ENCODE measurements around the gene SLC48A1.
"Not testable (repeated sequence)": the region's sequence is repeated elsewhere in the genome, so short reads cannot be mapped to it uniquely, and the experiment has no call there.

The SLC48A1 gene

DNA sequence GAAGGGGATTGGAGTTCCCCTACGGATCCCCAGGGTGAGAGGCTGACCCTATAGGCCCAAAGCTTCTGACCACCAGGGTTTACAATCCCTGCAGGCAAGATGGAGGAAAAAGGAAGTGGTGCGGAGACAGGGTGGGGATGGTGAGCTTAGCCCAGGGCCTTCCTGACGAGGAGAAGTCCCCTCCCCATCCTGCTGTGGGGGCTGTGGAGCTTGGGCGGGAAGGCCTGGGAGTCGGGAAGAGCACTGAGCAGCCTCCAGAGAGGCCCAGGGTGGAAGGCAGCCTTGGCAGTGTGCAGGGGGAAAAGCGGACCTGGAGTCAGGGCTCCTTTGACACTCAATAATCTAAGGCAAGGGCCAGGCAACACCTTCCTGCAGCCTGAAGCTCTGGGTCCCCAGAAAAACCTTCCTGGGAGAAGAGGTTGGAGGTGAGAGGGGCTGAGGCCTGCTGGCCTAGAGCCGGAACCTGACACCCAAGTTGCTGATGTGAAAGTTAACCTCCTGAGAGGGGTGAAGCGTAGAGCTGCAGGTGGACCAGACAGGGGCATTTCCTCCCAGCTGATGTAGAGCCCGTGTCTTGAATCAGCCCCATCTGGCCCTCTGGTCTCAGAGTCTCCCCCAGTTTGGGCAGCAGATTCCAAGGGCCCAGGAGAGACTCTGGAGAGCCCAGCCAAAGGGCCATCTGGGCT, 40.6 kb downstream of the SLC48A1 start:
- DNase-seq (ENCODE audit: low spot score): no peak

DNA sequence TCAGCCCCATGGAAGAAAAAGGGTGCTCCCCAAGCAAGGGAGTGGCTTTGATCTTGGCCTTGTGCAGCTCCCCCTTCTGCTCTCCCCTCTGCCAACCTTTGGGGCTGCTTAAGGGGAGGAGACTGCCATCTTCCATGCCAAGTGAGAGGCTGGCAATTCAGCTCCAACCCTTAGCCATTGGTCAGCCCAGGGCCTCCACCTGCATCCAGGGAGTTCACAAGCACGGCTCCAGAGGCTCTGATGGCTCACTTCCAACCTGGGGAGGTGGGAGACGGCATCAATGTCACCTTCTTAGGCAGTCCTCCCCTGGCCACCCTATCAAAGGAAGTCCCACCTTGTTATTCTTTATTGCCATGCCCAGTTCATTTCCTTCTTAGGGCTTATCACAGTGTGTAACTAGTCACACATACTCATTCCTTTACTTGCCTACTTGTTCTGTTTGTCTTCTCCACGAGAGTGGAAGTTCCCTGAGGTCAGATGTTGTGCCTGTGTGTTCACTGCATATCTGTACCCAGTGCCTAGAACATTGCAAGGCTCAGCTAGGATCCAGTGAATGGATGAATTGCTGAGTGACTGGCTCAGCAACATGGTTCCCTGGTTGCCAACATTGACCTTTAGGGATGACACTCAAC, 41.6 kb downstream of the SLC48A1 start:
- no peak for DNase-seq (ENCODE audit: low spot score)

DNA sequence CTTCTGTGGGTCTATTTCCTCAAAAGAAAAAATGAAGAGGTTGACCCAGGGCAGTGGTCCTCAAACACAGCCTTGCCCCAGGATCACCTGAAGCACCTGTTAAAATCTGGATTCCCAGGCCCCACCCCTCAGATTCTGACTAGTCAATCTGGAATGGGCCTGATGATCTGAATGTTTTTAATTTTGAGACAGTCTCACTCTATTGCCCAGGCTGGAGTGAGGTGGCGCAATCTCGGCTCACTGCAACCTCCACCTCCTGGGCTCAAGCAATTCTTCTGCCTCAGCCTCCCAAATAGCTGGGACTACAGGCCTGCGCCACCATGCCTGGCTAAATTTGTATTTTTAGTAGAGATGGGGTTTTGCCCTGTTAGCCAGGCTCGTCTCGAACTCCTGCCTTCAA, 42.4 kb downstream of the SLC48A1 start:
- not testable (repeated sequence) for DNase-seq (ENCODE audit: low spot score)

DNA sequence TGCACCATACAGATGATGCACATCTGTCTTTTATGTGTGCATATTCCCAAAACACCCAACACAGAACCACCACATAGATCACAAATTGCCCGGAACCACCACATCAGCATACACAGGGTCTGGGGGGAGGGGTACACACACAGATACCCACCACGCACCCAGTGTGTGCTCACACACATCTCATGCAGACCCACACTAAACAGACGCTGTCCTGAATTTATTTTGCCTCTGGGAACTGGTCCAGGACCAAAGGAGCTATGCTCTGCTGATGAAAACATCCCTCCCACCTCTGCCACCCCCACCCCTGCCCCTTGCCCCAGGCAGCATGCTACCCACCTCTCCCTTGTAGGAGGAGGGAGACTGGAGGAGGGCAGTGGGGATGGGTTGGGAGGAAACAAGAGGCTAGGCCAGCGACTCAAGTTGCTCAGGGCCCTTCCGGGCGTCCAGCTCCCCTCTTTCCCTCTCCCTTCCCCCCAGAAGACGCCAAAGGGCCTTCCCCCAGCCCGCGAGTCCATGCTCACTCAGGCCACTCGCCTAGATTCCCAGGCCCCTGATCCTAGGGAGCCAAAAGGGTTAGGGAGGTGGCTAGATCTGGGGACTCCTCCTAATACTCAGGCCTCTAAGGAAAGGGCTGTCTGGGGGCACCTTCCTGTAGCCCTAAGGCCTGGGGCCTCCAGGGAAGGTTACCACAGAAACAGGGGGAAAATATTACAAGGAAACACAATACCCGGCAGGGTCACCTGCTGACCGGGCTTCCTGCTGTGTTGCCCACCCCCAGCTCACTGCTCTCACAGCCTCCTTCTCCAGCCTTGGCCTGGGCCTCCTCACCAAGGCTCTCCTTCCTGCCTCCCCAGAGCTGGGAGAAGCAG, 43.6 kb downstream of the SLC48A1 start:
- no peak for DNase-seq (ENCODE audit: low spot score)

DNA sequence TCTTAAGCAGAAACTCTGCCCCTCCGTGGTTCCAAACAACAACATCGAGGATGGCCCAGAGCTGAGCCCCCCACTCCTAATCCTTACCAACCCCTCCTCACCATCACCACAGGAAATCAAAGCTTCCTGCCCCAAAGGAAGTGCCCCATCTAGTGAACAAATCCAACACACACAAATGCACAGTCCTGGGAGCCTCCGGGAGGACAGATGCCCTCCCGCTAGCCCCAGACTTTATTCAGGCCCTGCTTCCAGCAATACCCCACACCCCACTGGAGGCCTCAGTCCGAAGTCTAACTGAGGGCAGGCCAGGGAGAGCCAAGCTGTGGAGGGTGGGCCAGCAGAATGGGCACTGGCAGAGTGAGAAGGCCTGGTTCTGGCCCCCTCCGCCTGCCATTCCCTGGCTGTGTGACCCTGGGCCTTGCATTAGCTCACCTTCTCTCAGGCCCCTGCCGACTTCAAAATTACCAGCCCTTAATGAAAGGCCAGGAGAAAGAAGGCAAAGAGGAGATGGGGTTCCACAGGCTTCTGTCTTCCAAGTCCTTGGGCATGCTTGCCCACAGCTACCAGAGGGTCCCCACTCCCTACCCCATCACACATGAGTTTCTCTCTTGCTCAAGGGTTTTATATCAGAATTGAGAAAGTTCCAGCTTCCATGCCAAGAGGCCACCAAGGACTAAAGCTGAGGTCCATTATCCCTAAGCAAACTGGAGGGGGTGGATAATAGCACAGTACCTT, 44.4 kb downstream of the SLC48A1 start:
- DNase-seq (ENCODE audit: low spot score): no peak

DNA sequence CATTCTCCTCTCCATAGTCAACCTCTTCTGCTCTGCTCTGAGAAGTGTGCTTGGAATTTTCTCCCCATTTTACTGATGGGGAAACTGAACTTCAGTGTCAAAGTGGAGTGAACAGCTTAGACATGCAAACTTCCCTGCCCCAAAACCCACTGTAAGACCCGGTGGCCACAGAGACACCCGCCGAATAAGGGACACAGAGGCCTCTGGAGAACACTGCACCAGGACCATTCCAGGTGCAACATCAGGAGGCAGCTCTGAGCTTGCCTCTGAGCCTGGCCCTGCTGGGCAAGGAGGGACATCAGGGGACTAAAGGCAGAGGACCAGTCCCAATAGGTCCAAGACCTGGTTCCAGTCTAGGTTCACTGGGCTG, 45.0 kb downstream of the SLC48A1 start:
- DNase-seq (ENCODE audit: low spot score): no peak

DNA sequence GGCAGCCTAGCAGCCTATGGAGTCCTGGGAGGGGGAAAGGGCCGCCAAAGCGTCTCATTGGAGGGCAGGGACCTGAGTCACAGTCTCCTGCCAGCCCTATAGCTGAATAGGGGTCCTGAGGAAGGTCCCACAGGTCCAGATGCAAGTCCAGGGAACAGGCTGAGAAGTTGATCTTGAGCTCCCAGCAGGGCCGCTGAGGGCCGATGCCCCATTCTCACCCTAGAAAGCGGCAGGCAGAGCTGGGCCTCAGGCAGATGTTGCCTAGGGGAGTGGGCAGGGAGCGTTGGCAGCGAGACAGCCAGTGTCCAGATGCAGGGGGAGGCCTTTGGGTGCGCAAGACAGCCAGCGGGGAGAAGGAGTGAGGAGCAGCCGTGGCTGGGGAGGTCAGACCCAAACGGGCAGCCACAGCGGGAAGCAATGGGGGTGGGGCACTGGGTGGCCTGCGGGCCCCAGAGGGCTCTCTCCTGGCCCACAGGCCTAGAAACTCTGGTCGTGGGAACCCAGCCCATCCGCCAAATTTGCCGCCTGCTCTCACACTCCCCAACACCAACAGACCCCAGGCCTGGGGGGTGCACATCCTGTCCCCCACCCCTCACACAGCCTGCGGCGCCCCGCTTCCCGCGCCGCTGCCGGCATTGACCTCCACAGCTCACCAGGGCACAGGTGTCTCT, 45.6 kb downstream of the SLC48A1 start:
- DNase-seq (ENCODE audit: low spot score): peak; percentile 59

DNA sequence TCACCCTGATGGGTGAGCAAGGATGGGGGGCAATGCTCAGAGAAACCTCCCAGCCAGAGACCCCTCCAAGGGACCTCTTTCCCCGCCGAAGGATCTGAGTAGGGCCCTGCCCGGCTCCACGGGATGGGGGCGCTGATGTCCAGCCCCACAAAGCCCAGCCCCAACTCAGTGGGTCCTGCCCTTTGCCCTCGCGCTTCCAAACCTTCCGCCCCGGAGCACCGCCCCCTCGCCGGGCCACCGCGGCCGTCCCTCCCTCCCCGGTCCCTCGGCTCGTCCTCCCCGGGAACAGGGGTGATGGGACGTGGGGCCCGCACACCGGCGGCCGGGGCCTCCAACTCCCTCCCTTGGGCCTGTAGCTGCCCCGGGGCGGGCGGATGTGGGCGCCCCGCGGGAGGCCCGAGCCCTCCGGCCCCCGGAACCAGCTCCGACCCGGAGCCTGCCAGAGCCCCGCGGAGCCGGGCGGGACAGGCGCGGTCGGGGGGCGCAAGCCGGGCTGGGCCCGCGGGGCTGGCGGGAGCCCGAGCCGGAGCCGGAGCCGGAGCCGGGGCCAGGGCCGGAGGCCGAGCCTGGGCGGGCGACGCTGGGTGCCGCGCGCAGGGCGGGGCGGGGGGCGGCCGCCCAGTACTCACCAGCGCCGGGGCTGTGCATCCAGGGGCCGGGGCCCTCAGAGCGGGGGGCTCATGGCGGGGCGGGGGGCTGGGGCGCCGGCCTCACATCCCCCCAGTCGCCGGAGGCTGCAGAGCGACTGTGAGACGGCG, 46.3 kb downstream of the SLC48A1 start:
- no peak for DNase-seq (ENCODE audit: low spot score)

DNA sequence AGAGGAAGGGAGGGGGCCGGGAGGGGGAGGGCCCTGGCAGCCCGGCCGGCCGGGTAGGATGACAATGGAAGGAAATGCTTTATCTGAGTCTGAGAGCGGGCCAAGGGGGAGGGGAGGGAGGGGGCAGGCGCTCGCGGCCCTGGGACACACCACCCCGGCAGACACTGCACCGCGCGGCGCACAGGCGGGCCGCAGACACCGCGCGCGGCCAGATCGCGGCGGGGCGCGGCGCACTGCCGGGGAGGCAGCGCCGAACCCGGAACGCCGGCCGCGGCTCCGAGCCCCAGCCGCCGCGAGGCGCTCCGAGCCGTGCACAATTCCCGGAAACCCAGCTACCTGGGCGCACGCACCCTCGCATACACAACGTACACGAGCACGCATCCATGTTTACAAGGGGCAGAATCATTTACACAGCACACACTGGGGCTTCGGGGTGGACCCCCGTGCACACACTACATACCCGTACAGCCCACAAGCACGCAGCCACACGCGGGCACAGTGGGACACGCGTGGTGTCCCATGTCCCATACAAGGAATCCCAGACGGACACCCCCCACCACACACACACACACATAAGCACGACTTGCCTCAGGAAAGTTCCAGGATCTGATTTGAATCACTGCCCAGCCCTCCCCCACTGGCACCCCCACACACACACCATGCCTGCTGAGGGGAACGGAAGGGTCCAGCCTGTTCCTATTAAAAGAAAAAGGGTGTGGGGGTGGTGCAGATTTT, 47.0 kb downstream of the SLC48A1 start, which contains the start of gene HDAC7:
TSS of gene HDAC7 (minus strand) at position 8 of the 735 bp plus-strand sequence. CDS start 118 bp downstream, outside the sequence.
- DNase-seq (ENCODE audit: low spot score): peak; percentile 88

DNA sequence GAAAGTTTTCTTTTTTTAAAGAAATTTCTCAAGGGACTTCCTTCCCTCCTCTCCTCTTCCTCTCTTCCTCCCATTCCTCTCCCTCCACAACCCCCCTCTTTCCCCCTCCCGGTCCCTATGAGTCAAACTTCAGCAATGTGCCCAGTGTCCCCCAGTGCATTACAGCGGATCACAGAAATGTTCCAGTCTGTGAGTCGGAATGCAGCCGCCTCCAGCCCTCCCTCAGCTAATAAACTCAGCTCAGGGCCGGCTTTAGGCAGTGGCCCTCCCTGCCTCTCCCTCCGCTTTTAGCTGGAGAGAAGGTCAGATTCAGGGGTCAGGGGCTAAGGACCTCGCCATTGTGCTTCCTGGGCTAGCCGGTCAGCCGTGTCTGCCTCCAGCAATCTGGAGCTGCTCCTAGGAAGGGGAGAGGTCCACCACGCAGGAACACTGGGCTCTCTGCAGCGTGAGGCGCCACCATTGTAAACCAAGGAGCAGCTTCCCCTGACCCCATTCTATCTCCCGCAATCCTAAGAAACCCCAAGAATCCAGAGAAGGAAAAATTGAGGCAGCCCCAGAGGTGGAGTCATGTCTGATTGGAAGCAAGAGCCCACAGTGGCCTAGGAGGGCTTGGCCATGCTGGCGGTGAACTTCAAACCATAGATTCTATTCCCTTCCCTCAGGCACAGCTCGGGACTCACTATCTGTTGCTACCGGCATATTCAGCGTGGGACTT, 47.8 kb downstream of the SLC48A1 start:
- peak; percentile 97 for DNase-seq (ENCODE audit: low spot score)

DNA sequence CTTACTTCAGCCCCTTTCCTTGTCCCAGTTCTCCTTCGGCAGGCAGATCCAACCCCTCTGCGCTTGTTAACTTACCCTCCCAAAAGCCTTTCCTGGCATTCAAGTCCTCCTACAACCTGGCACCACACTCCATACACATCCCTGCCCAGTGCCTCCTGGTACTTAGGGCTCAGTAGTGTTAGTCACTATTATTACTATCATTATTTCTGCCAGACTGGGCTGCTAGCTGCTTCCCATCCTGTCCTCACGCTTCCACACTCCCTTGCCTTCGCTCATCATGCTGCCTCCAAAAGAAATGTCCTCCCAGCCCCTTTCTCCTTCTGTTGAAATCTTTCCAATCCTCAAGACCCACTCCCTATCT, 48.3 kb downstream of the SLC48A1 start:
- DNase-seq (ENCODE audit: low spot score): no peak

DNA sequence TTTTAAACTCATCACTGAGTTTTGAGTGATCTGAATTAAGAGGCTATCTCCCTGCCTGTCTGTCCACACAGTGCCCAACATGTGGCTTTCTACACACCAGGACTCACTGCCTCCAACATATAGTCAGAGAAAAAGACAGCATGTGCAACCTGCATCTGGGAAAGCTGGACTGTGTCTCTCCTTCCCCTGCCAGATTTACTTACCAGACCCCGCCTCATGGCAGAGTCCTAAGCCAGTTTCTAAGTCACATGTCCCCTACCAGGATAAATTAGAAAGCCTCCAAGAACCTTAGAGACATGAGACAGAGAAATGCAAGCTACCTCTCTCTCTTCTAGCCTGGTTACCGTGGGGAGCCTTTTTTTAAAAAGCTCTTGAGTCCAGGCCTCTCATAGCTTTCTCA, 49.4 kb downstream of the SLC48A1 start:
- DNase-seq (ENCODE audit: low spot score): no peak

DNA sequence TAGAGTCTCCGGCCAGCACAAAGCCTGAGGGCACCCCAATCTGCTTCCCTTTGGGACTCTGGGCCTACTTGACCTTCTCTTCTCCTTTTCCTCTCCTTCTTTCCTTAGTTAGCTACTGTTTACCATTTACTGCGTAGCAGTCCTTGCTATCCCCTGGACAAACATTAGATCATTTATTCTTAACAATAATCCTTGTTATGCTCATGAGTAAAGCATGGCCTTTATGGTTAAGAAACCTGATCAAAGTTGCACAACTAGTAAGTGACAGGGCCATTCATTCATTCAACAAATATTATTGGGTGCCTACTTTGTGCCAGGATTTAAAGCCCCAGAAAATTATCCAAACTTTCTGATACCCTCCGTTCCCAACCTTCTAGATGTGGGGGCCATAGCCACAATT, 49.8 kb downstream of the SLC48A1 start:
- DNase-seq (ENCODE audit: low spot score): no peak

DNA sequence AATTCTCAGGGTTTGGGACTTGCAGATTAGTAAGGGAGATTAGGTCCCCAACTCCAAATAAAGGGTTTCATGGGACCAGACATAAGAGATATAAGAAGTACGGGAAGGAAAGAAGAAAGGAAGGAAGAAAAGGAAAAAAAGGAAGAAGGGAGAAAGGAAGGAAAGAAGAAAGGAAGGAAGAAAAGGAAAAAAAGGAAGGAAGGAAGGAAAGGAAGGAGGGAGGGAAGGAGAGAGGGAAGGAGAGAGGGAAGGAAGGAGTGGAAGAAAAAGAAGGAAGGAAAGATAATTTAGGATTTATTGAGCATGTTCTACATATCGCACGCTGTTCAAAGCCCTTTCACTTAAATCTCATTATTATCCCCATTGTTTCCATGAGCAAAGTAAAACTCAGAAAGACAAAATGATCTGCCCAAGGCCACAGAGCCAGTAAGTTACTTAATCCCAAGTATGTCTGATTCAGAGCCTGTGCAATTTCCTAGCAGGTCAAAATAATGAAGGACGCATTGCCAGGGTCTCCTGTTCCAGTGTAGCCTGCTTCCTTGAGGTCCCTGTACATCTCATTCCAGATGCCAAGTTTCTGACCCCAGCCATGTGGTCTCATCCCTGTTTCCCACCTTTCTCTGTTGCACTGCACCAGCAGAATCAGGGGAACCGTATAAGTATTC, 50.5 kb downstream of the SLC48A1 start:
- DNase-seq (ENCODE audit: low spot score): no peak

DNA sequence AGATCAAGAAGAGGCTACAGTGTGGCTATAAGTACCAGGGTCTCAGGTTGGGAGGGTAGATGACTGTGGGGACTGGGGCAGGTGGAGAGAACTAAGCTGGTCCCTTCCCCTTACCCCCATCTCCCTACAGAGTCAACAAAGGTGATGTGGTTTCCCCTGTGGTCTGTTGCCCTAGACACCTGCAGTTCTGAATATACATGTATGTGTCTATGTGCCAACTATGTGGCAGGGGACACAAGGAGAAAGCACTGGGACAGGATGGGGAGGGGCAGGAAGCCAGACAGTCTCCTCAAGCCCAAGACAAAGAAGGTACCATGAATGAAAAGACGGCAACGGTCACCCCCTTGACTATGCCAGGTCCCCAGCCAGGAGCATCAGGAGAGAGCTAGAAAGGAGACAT, 51.2 kb downstream of the SLC48A1 start:
- DNase-seq (ENCODE audit: low spot score): no peak

DNA sequence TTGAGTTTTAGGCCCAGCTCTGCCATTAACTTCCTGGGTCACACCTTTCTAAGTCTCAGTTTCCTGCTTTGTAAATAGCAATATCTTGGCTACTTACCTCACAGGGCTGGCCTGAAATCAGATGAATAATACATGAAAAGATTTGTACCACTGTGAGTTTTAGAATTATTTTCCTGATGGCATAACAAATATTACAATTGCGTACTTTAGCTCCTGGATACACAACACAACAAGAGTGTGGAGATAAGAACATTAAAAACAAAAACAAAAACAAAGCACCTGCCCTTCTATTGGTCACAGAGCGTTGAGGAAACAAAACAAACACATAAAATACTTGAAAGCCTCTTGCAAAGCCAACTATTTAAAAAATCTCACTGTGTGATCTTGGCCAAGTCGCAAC, 51.6 kb downstream of the SLC48A1 start:
- DNase-seq (ENCODE audit: low spot score): no peak

DNA sequence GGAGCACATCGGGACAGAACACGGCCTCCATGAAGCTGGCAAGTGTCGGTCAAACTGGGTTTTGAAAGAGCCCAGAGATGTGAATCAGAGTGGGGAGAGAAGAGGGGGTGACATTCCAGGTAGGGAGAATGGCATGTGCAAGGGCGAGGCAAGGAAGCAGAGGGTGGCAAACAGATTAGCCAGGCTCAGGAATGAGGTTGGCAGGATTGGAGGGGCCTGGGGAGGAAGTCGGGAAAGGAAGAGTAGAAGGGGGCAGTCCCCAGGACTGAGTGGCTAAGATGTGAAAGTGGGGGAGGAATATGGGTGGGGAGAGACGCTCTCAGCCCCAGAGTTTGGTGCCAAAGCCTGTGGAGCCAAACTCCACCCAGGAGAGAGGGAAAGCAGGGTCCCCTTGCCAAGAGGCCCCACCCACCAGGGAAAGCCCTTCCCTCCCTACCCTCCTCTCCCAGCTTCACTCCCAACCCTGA, 52.2 kb downstream of the SLC48A1 start:
- no peak for DNase-seq (ENCODE audit: low spot score)

DNA sequence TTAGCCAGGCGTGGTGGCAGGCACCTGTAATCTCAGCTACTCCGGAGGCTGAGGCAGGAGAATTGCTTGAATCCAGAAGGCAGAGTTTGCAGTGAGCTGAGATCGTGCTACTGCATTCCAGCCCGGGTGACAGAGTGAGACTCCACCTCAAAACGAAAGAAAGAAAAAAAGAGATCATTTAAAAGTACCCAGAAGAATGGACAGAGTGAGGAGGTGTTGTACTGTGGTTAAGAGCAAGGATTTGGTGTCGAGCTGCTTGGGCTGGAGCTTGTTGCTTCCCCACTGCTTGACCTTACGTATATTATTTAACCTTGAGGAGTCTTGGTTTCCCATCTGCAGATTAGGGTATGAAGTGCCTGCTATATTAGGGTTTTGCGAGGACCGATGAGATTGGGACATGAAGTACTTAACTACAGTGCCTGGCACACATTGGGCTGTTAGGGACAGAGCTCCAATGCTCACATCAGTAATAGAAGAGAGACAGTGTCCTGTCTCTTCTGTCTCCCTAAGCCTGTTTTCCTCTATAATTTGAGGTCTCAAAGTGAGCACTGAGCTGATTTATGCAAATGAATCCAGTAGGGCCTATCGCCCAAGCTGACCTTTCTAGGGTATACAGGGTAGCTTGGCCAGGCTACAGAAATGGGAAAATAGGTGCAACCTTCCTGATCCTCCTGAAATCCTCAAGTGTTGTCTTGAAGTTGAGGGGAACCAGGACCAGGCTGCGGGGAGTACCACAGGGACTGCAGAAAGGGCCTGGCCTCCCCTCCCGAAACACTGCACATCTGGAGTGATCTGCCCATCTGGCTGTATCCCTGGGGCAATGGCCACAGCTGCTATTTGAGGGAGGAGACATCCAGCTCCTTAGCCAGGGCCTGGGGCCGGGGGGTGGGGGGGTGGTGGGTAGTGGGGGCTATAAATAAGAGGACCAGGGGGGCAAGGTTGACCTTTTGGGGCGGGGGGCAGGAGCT, 55.3 kb downstream of the SLC48A1 start:
- DNase-seq (ENCODE audit: low spot score): no peak

Data from hepatic stellate cell (primary cell).